SK-N-SH treated with all-trans-retinoic acid at 6 μM for 48 hours (cell line): ENCODE measurements around the gene FOXK1.

Experiments
- BACH2 ChIP-seq: fragments of 250-450 bp; sonication (Bioruptor Pico); IDR thresholded peaks from 2 replicates; pipeline ENCODE4 v1.9.0; 2021; ENCODE audit warnings: mild to moderate bottlenecking, borderline replicate concordance
- GLIS3 ChIP-seq: fragments of 250-450 bp; sonication (Bioruptor Pico); IDR thresholded peaks from 2 replicates; pipeline ENCODE4 v1.5.0; 2020; ENCODE audit warnings: mild to moderate bottlenecking, moderate library complexity
- TCF4 ChIP-seq: fragments of 250-450 bp; sonication (Bioruptor Pico); IDR thresholded peaks from 2 replicates; pipeline ENCODE4 v1.8.0; 2021; ENCODE audit warnings: mild to moderate bottlenecking, moderate library complexity, borderline replicate concordance
- ZC3H10 ChIP-seq: fragments of 250-450 bp; sonication (Bioruptor Pico); IDR thresholded peaks from 2 replicates; pipeline ENCODE4 v1.5.1; 2021; ENCODE audit warnings: mild to moderate bottlenecking, moderate library complexity

- no peak for TF ChIP-seq BACH2 (CRISPR knock-in tag)
- no peak for TF ChIP-seq GLIS3
- TF ChIP-seq ZC3H10 (CRISPR knock-in tag), result no peak
- no peak for TF ChIP-seq TCF4
These were observed 82.4 kb downstream of the FOXK1 start for GRCh38 chr7:4764402-4765007.
